GM13977 (cell line): Measurements from ENCODE around the gene TRIM27.

ENCODE experiments used
- DNase-seq: peaks from one replicate; pipeline ENCODE4 v3.0.0; 2012; ENCODE audit warnings: low spot score
- in situ Hi-C: fragments of 300-500 bp; cut with MboI; formaldehyde crosslinking; loops from one replicate; pipeline ENCODE4 v1.12.0; 2022; ENCODE audit warnings: low sequenced_read_pairs, low pct_unique_long_range_greater_than_20kb, mixed read lengths, inconsistent platforms; ENCODE audit not compliant: unreplicated experiment
- TF ChIP-seq, protein P1 (sequence below): IDR thresholded peaks from 2 replicates; pipeline ENCODE4 v1.5.1; 2012; ENCODE audit warnings: mild to moderate bottlenecking, control low read depth; ENCODE audit not compliant: insufficient read depth; ENCODE audit errors: extremely low read depth, missing control alignments

Gene TRIM27

DNA sequence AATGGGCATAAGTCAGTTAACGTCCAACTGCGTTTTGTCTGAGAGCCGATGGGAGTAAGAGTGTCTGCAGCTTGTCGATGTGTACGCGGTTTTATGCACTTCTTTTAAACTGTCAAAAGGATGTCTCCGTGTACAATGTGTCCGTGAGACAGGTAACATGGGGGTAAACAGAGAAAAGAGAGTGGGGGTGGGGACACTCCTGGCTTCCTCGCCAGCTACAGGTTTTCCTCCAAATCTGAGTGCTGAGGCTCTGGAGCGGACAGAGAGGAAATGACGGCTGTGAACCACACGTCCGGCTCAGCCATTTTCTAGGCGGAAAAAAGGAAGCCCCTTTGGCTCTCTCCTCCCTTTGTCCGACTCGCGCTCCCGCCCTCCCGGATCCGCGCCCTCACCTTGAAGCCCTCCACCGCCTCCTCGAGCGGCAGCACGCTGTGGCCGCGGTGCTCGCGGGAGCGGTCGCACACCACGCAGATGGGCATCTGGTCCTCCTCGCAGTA is 916 bp downstream of the TRIM27 start:
- peak; percentile 56 for DNase-seq
- TF ChIP-seq, protein P1, sequence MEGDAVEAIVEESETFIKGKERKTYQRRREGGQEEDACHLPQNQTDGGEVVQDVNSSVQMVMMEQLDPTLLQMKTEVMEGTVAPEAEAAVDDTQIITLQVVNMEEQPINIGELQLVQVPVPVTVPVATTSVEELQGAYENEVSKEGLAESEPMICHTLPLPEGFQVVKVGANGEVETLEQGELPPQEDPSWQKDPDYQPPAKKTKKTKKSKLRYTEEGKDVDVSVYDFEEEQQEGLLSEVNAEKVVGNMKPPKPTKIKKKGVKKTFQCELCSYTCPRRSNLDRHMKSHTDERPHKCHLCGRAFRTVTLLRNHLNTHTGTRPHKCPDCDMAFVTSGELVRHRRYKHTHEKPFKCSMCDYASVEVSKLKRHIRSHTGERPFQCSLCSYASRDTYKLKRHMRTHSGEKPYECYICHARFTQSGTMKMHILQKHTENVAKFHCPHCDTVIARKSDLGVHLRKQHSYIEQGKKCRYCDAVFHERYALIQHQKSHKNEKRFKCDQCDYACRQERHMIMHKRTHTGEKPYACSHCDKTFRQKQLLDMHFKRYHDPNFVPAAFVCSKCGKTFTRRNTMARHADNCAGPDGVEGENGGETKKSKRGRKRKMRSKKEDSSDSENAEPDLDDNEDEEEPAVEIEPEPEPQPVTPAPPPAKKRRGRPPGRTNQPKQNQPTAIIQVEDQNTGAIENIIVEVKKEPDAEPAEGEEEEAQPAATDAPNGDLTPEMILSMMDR = no peak
- in situ Hi-C loops = no loop called here

DNA sequence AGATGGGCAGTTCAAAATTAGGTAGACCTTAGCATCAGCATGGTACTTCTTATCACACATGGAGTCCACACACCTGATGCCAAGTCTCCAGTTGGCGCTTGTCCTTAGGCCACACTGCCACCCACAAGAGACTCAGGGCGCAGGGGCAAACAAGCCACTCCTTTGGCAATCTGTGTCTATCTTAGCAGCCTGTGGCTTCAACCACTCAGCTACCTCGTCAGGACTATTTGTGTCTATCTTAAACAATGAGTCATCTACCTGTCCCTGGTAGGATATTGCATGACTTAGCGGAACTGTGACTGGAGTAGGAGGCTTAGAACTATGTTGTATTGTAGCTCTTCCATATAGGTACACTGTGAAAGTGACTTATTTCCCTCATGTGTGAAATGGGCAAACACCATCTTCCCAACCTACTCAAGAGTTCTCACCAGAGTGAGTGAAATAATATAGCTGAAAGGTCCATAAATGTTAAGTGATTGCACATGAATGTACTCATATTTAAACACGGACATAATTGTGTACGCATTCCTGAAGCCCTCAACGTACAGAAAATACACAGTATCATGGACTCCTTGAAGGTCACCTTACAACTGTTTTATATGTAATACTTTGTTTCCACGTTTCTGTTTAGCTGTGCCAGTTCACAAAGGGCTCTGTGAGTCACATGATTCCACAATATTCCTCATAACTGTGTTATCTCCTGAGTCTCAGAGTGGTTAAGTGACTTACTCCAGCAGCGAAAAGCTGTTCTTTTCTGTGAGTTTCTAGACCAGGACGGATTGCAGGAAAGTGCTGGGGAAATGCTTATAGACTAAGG is 1.6 kb downstream of the TRIM27 start:
- in situ Hi-C loops = no loop called here
- no peak for DNase-seq
- TF ChIP-seq, protein P1 = no peak

DNA sequence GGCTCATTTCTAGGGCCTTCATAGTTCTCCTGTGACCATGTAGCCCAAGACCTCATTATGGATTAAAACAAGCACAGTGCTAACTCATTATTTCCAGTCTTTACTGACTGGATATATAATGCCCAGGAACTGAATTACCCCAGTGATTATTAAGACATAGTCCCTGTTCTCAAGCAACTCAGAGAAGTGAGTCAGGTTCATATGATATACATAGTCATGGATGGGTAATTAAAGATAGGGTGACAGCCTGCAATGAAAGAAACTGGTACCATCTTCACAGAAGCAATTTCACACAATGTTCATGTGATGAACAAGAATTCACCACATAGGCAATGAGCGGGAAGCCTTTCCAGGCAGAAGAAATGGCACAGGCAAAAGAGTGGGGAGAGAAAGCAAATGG is 3.5 kb downstream of the TRIM27 start:
- in situ Hi-C loops = no loop called here
- no peak for DNase-seq
- TF ChIP-seq, protein P1 = no peak

DNA sequence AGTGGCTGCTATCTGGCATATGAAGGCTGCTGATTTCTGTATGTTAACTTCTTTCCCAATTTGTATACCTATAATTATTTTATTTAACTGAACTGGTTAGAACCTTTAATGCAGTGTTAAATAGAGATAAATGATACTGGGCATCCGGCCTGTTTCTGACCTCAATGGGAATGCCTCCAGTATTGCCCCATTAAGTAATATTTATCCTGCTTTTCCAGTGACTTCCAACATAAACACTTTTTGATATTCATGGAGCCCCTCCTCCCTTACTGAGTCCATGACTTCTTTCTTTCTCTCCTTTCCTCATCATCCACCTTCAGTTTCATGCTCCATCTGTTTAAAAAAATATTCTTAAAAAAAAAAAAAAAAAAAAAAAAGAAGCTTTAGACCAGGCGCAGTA is 8.8 kb downstream of the TRIM27 start:
- DNase-seq = no peak
- TF ChIP-seq, protein P1 = no peak
- in situ Hi-C loops = no loop called here

DNA sequence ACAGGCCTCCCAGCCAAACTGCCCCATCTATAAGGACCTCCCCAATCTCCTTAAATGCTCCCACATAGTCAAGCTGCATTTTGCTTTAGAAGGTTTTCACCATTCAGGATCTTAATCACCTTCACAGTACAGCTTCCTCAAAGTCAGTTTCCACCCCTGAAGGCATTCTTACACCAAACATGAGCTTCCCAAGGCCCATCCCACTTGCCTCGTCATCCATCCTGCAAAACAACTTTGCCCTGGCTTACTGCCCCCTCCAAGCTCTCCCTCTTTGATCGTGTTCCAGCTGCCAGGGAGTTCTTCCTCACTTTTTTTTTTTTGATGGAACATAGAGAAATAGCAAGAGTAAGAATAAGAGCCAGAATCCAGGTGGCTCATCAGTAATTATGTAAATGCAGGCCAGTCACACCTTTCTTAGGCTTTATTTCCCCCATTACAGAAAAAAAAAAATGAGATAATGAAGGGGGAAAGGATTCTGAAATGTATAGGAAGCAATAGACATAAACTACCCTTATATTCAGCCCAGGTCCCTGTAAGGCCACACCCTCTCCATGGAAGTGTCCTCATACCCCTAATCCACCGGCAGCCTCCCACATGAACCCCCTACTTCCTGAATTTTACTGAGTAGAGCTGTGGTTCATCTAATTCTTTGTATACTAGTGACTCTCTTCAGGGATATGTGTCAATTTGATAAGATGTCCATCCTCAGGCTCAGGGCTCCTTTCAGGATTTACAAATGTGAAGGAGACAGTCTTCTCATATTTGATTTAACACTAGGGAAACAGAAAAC is 12.7 kb downstream of the TRIM27 start:
- TF ChIP-seq, protein P1 = no peak
- in situ Hi-C loops = no loop called here
- no peak for DNase-seq

DNA sequence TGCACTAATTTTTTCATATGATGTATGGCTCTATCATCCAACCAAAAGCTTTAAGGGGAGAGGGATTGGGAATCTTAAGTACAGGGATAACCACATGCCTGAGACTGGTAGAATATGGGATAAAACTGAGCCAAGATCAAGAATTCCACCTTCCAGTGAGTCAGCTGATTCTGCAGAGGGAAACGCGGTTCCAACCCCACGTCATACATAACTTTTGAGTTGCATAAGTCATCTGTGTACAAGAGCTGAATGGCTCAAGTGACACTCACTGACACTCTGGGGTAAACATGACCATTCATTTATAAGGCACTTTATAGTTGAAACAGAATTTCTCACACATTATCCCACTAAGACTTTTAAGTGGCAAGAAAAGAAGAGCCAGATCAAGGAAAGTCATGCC is 16.4 kb downstream of the TRIM27 start:
- in situ Hi-C loops = no loop called here
- TF ChIP-seq, protein P1 = no peak
- no peak for DNase-seq
